Adrenal gland (tissue), 5 donors: Measurements from ENCODE around the gene ANGEL1.

Source experiments
- POLR2A ChIP-seq, 2 donors: fragments of 450-650 bp; IDR thresholded peaks; one replicate each; pipeline ENCODE4 v1.6.1; 2017; ENCODE audit warnings: antibody characterized with exemption in 2 of 2, mild to moderate bottlenecking in 2 of 2, moderate library complexity in 1 of 2
- TF ChIP-seq, protein P1 (sequence below), 6 experiments: fragments of 450-650 bp in 4 of 6; fragments of 200-600 bp in 2 of 6; sonication (generic) in 1 of 6; IDR thresholded peaks; 1 replicate in 5 of 6; 2 replicates in 1 of 6; pipeline versions ENCODE4 v1.5.1 to v1.8.0; 2016 to 2021; ENCODE audit warnings: antibody characterized with exemption in 6 of 6, mild to moderate bottlenecking in 2 of 6, moderate library complexity in 1 of 6
- donor health status: DM: no; HTN: no; CAD: no.

DNA sequence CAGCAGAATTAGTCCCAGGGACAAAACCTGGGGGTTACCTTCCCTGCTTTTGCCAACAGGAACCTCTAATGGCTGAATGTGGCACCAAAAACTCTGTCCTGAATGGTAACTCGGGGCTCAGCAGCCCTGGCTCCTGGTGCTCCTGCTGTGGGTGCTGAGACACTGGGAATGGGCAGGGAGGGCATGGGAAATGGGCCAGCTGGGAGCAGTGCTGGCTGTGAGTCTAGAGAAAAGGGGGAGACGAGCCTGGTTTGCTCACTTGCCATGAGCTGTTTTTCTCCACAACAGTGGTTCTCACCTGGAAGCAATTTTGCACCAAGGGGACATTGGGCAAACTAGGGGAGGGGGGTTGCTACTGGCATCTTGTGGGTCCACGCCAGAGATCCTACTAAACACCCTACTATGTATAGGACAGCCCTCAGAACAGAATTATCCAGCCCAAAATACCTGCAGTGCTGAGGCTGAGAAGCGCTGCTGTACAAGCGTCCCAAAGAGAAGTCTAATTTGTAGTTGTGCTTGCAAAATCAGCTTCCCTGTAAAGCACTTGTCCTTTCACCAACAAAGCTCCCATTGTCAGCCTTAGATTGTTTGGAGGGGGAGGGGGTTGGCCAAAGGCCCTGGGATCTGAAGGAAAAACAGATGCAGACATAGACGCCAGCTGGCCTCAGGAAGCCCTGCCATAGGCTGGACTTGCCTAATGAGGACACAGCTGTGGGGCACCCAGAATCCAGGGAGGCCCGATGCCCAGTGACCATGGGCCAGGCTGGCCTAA is 17.2 kb upstream of the ANGEL1 start:
- TF ChIP-seq, protein P1, sequence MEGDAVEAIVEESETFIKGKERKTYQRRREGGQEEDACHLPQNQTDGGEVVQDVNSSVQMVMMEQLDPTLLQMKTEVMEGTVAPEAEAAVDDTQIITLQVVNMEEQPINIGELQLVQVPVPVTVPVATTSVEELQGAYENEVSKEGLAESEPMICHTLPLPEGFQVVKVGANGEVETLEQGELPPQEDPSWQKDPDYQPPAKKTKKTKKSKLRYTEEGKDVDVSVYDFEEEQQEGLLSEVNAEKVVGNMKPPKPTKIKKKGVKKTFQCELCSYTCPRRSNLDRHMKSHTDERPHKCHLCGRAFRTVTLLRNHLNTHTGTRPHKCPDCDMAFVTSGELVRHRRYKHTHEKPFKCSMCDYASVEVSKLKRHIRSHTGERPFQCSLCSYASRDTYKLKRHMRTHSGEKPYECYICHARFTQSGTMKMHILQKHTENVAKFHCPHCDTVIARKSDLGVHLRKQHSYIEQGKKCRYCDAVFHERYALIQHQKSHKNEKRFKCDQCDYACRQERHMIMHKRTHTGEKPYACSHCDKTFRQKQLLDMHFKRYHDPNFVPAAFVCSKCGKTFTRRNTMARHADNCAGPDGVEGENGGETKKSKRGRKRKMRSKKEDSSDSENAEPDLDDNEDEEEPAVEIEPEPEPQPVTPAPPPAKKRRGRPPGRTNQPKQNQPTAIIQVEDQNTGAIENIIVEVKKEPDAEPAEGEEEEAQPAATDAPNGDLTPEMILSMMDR (IDR thresholded peaks at IDR 0.05), result no peak
- no peak for TF ChIP-seq POLR2A (IDR thresholded peaks at IDR 0.05)
